ENCODE measurements around the gene SUV39H2.
"Not testable (repeated sequence)": the region's sequence is repeated elsewhere in the genome, so short reads cannot be mapped to it uniquely, and the experiment has no call there.

SUV39H2 gene

DNA sequence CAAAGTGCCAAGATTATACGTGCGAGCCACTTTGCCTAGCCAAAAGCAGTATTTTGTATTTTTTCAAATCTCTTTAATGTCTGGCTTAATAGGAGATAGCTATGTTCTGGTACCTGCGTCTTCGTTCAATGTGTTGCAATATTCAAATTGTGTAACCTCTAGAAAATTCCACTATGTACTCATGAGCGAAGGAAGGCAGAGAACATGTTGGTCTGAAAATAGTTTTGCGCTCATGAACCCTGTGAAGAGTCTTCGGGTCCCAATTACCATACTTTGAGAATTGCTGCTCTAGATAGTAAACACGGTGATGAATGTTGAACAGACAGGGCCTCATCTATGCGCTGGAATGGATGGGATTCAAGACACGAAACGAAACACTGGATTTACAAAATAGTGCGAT is 2.7 kb upstream of the SUV39H2 start:
- no peak for DNase-seq (ENCODE audit: low spot score)

DNA sequence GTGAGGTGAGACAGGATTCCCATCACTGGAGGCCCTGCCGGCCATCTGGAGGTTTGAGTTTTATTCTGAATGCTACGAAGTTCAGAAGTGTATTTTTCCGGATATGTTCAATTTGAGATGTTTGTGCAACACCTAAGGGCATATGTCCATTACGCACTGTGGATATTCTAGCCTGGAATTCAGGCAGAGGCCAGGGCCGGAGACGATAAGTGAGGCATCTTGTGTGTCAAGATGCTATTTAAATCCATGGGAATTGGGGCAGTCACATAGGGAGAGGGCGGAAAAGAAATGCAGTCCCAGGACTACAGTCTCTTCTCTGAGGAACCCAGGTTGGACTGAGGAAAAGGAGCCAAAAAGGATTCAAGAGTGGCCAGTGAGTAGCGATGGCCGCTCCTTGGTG is 1.9 kb upstream of the SUV39H2 start:
- no peak for DNase-seq (ENCODE audit: low spot score)

DNA sequence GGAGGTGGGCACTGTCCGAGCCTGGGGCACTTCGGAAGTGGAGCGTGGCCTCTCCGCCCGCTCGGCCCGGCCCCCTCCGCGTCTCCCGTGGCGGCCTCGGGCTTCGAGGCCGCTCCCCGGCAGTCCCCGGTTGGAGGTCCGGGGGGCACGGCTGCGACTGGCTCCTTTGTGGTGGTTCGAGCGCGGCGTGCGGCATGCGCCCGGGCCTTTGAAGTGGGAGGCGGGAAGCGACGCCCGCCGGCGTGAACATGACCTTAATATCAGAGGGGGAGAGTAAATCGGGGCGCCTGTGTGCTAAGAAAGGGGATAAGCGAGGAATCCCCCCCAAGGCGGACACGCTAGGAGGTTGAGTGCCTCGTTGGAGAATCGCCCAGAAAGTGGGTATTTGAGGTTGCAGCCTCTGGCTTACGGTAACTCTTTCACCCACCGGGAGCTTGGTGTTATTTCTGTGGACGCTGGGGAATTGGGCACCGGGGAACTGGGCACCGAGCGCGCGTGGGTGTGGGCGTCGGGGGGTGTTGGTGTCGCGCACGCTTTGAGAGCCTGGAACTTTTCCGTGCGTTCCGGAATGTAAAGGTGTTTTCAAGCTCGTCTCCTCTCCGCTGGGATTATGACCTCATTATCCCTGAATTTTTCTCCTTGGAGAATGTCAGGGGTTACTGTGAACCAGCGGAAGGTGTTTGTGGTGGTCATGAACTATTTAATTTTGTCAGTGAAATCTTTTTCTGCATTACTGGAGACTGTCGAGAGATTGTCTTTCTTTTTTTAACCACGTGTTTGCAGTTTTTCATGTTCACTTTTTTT is 660 bp downstream of the SUV39H2 start:
- DNase-seq (ENCODE audit: low spot score): peak; percentile 17

DNA sequence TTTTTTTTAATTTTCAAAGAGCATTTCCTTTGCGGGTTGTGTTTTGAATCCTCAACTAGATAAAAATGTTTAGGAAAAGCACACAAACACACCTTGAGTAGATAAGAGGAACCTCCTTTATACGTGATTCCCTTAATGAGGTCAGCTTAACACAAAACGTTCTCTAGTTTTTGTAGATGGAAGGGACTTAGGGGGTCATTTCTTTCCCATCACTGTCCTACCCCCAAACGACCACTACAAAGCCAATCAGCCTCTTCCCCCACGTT is 1.2 kb downstream of the SUV39H2 start:
- no peak for DNase-seq (ENCODE audit: low spot score)

DNA sequence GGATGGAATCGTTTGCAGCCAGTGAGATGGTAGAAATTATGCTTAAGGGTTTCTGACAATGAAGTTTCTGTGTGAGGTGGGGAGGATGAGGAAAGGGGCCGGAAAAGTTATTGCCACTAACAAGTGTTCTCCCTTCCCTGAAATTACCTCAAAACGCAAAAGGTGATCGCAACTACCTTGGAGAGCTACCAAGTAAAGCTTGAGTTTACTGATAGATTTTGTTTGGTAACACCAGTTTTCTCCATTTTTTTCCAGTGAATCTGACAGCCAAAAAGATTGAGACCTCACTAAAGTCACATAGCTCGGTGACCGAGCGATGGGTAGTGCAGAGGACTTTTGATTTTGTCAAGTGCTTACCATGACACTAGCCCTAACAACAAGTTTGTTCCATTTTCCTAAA is 1.6 kb downstream of the SUV39H2 start:
- no peak for DNase-seq (ENCODE audit: low spot score)

DNA sequence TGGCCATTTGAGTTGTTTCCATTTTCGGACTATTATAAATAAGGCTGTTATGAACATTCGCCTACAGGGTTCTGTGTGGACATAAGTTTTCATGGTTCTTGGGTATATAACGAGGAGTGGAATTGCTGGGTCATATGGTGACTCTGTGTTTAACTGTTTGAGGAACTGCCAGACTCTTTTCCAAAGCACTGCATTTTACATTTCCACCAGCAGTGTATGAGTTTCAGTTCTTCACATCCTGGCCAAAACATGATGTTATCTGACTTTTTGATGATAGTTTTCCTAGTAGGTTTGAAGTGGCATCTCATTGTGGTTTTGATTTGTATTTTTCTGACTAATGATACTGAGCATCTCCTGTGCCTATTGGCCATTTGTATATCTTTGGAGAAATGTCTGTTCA is 5.4 kb downstream of the SUV39H2 start:
- no peak for DNase-seq (ENCODE audit: low spot score)

DNA sequence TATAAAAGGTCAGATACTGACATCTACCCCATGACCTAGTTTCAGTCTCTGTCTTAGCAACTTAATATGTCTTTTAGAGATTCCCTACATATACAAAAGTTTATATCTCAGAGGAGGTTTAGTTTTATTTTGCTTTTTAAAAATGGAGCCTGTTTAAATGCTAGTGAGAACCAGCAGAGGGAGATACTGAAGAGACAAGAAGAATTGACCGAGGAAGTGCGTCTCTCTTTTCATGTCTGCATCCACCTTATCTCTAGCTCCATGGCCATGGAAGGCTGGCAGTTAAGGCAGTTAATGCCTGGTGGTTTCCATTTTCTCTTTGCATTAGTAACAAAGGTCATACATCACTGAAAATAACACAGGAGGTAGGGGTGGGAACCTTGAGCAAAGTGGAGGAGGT is 10.7 kb downstream of the SUV39H2 start:
- no peak for DNase-seq (ENCODE audit: low spot score)

DNA sequence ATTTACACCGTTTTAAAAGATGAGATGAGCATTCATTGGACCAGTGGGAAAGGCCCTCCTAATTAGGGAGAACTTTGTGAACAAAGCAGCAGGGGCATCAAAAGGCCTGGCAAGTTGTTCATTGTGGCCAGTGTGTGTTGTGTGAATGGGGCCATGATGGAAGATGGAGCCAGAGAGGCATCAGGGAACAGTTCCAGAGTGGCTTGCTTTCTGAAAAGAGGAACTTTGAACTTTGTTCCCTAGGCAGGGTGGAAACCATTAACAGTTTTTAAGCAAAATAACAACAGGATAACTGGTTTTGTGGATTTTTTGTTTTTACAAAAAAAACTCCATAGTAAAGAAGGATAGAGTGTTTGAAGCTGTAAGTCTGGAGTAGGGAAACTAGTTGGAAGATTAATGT is 12.5 kb downstream of the SUV39H2 start:
- no peak for DNase-seq (ENCODE audit: low spot score)

DNA sequence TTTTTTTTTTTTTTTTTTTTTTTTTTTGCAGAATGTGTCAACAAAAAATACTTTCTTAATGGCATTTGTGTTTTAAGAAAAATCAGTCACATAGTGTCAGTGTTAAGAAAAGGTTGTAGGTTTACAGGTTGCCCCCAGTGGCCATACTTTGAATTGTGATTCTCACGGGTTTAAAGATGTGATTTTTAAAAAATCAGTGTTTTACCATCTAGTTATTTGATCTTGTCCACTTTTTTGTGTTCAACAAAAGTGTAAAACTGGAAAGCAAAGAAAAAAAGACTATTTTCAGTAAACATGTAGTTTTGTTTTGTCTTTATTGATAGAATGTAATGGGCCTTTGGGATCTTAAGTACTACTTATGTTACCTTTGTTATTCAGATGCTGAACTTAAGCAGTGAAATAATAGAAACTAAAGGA is 25.7 kb downstream of the SUV39H2 start:
- DNase-seq (ENCODE audit: low spot score): no peak

DNA sequence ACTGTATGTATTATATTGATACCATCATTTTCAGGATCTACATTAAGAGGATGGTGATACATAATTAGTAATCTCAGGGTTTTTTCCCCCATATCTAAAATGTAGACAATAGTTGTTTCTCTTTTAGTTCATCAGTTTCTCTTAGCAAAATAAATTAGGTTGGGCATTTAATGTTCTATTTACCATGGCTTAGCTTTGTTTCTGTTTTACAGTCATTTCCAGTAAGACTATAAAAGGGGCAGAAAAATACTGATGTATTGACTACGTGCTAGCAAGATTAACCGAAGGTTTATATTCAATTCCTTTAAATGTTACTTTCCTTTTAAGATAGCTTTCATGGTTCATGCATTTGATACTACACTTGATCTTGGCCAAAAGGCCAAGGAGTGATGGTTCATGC is 26.2 kb downstream of the SUV39H2 start:
- DNase-seq (ENCODE audit: low spot score): no peak

DNA sequence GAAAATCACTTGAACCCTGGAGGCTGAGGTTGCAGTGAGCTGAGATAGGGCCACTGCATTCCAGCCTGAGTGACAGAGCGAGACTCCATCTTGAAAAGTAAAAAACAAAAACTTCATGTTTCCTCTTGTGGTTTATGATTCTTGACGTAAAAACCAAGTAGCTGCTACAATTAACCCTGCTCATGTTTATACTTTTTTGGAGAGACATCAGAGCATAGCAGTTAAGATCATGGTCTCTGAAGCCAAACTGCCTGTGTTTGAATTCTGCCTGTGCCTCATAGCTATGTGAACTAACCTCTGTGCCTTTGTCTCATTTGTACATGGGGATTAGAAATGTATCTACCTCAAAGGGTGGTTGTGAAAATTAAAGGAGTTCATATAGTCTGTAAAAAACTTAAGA is 27.2 kb downstream of the SUV39H2 start:
- DNase-seq (ENCODE audit: low spot score): no peak

DNA sequence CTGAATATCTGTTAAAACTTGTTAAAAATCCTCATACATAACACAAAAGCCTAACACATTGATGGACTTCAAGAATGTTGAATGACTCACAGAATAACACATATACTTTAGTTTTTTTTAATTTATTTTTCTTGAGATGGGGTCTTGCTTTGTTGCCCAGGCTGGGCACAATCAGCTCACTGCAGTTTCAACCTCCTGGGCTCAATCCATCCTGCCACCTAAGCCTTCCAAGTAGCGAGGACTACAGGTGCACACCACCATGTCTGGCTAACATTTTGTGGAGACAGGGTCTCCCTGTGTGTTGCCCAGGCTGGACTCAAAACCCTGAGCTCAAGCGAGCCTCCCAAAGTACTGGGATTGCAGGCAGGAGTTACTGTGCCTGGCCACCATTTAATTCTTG is 28.1 kb downstream of the SUV39H2 start:
- DNase-seq (ENCODE audit: low spot score): no peak

DNA sequence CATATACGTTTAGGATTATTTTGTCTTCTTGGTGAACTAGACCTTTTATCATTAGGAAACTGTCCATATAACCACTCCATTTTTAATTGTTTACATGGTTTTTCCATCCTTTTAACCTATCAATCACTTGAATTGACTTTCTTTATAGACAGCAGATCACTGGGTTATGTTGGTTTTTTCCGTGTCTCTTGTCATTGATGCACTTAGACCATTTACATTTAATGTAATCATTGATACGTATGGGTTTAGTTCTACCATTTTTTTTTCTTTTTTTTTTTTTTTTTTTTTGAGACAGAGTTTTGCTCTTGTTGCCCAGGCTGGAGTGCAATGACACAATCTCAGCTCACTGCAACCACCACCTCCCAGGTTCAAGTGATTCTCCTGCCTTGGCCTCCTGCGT is 28.9 kb downstream of the SUV39H2 start:
- DNase-seq (ENCODE audit: low spot score): not testable (repeated sequence)

DNA sequence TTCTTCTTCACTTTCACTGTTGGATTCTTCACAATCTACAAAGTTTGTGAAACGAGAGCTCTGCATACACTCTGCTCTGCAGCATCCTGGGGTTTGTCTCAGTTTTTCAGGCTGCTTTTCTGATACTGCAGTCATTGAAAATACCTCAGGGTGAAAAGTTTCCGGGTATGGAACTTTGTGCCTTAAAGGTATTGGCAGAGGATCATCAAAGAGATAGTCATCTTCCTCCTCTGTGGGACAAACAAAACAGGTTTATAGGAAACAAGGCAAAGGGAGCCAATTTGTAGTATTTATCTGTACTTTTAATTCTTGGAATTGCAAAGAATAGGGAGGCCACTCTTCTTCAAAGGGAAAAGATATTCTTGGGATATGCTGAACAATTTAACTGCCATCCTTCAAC is 30.4 kb downstream of the SUV39H2 start:
- DNase-seq (ENCODE audit: low spot score): no peak

DNA sequence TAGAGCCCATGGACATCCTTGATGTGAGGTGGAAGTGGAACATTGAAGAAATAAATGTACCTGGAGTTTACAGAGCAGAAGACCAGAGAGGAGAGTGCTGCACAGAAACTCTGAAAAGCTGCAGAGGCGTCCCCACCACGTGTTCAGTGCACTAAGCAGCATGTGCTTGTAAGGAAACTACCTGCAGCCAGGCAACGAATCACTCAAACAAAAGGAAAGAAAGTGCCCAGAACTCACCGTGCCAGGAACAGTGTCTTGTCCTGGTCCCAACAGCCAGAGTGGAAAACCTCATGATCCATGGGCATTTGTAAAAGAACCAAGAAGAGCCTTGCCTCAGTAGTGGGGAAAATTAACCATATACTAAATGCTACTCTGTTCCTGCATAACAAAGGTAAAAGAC is 32.3 kb downstream of the SUV39H2 start:
- DNase-seq (ENCODE audit: low spot score): no peak

DNA sequence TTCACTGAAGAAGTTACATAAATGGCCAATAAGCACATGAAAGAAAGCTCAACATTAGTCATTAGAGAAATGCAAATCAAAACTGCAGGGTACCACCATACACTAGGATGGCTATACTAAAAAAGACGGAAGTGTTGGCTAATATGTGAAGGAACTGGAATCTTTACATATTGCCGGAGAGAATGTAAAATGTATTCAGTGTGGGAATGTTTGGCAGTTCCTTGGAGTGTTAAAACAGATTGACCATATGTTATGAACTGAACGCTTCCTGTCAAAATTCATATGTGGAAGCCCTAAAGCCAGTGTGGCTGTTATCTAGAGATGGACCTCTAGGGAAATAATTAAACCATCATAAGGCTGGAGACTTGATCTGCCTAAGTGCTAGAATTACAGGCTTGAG is 33.1 kb downstream of the SUV39H2 start:
- no peak for DNase-seq (ENCODE audit: low spot score)

DNA sequence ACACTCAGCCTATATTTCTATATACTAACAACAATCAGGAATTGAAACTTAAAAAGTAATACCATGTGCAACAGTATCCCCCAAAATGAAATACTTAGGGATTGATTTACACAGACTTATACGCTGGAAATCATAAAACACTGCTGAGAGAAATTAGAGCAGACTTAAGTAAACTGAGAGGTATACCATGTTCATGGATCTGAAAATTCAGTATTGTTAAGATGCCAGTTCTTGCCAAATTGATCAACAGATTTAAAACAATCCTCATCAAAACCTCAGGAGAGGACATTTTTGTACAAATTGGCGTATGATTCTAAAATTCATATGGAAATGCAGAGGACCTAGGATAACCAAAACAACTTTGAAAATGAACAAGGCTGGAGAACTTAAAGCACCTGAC is 37.9 kb downstream of the SUV39H2 start:
- DNase-seq (ENCODE audit: low spot score): no peak

DNA sequence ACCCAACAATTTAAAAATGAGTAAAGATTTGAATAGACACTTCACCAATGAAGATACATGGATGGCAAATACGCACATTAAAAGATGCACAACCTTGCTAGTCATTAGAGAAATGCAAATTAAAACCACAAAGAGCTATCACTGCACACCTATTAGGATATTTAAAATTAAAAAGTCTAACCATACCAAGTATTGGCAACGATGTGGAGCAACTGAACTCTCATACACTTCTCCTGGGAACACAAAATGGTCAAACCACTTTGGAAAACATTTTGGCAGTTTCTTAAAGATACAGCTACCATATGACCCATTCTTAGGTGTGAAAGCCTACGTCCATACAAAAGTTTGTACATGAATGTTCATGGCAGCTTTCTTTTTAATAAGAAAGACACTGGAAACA is 39.2 kb downstream of the SUV39H2 start:
- DNase-seq (ENCODE audit: low spot score): no peak

DNA sequence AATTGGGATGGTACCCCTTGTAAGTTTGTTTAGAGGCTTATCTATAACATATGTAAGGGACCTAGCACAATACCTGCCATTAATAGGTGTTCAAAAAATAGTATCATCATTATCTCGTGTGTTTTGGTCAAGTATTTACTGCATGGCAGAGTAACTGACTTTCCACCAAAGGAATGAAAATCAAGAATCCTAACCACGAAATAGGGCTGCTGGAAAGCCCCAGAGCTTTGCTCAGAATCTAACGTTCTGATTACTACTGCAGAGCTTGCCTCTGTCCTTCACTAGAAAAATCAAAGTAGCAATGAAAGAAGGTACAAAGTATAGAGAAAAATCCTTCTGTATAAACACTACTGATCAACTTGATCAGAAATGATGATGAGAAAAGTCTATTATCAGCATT is 40.3 kb downstream of the SUV39H2 start:
- DNase-seq (ENCODE audit: low spot score): no peak

DNA sequence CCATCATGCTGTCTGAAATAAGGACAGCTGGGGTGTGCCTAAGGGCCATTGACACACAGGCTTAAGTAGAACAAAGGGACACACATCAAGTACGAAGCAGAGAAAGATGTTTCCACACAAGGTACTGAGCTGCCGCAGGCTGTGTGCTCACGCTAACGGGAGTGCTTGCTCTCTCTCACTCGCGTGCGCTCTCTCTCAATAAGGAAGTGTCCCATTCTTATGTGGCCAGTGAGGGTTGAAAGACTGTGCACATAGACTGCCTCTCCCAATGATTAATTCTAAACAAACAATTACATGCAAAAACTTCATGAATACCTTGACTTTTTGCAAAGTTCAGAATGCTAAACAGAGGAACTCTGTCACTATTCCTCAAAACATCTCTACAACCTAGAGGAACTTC is 45.3 kb downstream of the SUV39H2 start:
- no peak for DNase-seq (ENCODE audit: low spot score)

DNA sequence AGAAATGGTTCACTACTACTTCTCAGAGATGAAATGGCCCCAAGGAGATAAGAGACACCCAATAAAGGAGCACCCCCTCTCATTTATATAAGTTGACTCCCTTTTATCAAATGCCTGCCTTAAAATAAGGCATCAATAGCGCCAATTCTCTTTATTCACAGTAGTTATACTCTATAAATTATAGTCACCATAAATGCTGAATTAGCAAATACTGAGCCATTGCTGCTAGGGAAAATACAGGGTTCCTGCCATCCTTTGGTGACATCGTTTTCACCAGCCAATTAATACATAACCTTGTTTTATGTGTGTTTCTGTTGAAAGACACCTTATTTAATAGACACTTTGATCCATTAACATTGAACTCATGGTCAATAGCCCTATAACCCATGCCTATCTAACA is 46.6 kb downstream of the SUV39H2 start:
- no peak for DNase-seq (ENCODE audit: low spot score)

DNA sequence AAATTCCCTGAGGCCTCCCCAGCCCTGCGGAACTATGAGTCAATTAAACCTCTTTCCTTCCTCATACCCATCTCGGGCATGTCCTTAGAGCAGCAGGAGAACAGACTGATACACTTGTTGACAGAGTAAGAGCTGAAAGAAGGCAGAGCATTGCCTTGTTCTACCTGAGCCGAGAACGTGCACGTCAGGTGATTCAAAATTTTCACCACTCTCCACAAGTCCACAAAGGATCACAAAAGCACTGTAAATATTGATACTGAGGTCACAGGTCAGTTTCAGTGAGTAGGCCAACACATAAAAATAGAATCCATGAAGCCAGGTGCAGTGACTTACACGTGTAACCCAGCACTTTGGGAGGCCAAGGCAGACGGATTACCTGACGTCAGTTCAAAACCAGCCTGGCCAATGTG is 47.4 kb downstream of the SUV39H2 start:
- DNase-seq (ENCODE audit: low spot score): no peak

DNA sequence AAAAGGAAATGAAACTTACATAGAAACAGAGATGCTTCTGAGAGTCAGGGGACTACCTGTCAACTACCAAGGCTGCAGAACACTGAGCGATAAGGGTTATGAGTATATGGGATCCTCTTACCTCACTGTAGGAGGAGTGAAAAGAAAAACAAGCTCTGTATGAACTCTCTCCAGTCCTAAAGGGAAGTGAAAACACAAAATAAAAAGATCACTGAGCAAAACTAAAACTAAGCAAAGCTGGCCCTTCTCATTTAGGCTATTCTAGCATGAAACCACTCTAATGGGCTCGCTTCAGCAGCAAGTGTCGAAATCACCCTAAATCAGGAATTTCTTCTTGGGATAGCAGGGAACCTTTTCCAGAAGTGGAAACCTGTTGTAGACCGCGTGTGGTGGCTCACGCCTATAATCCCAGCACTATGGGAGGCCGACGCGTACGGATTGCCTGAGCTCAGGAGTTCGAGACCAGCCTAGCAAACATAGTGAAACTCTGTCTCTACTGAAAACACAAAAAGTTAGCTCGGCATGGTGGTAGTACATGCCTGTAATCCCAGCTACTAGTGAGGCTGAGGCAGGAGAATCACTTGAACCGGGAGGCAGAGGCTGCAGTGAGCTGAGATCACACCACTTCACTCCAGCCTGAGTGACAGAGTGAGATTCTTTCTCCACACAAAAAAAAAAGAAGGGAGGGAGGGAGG is 48.2 kb downstream of the SUV39H2 start:
- DNase-seq (ENCODE audit: low spot score): peak; percentile 18

DNA sequence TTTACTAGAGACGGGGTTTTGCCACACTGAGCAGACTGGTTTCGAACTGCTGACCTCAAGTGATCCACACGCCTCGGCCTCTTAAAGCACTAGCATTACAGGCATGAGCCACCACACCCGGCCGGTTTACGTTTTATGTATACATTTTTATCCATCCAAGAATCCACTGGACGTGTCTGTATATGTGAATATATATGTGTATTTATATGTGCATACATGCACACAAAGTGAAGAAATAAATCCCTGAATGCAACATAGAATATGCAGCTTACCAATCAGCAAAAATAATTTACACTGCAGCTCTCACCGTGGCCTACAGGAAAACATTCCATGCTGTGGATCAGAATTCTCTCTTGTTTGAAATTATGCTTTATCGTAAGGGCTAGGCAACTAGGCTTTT is 51.9 kb downstream of the SUV39H2 start:
- DNase-seq (ENCODE audit: low spot score): no peak

All from globus pallidus (tissue), 1 donor.